Stimulated activated CD4-positive, alpha-beta T cell treated with anti-CD3 and anti-CD28 coated beads, Interleukin-1b, Interleukin-23, amount 100 ng/mL, for 48 hours (primary cell): Measurements from ENCODE around the gene TMUB1.

Experiments used
- DNase-seq: peaks from one replicate; pipeline ENCODE4 v3.0.0-alpha.2; 2020

Gene TMUB1

GRCh38 chr7:151066273-151066974 is 16.9 kb downstream of the TMUB1 start:
- no peak for DNase-seq

- no peak for DNase-seq
These were observed 17.8 kb downstream of the TMUB1 start for GRCh38 chr7:151065516-151065915.

- DNase-seq, result no peak
These were observed 18.3 kb downstream of the TMUB1 start for GRCh38 chr7:151064993-151065392.

GRCh38 chr7:151064454-151064853 is 18.8 kb downstream of the TMUB1 start:
- DNase-seq, result no peak

- no peak for DNase-seq
These were observed 20.1 kb downstream of the TMUB1 start for GRCh38 chr7:151063212-151063561.

GRCh38 chr7:151062399-151063211 is 20.7 kb downstream of the TMUB1 start:
- no peak for DNase-seq

- no peak for DNase-seq
These were observed 21.2 kb downstream of the TMUB1 start for GRCh38 chr7:151062111-151062398.

GRCh38 chr7:151061213-151062110 is 21.8 kb downstream of the TMUB1 start:
- no peak for DNase-seq

GRCh38 chr7:151060416-151061212 is 22.7 kb downstream of the TMUB1 start:
- DNase-seq, result no peak

GRCh38 chr7:151060113-151060415 is 23.2 kb downstream of the TMUB1 start:
- no peak for DNase-seq

GRCh38 chr7:151059367-151060112 is 23.8 kb downstream of the TMUB1 start, which contains the start of gene SLC4A2:
TSS of gene SLC4A2 (plus strand) at chr7:151059589. CDS start at chr7:151061988, 2,399 bp downstream.
- DNase-seq, result peak; percentile 59

GRCh38 chr7:151058781-151059366 is 24.4 kb downstream of the TMUB1 start:
- no peak for DNase-seq

GRCh38 chr7:151057989-151058780 is 25.1 kb downstream of the TMUB1 start:
- DNase-seq, result peak; percentile 98

- DNase-seq, result peak; percentile 16
These were observed 25.7 kb downstream of the TMUB1 start, which contains the start of gene CDK5 for GRCh38 chr7:151057506-151057988. TSS of gene CDK5 (minus strand) at chr7:151057897. CDS start at chr7:151057848, 49 bp downstream.

GRCh38 chr7:151056666-151057505 is 26.4 kb downstream of the TMUB1 start:
- no peak for DNase-seq

- no peak for DNase-seq
These were observed 27.0 kb downstream of the TMUB1 start for GRCh38 chr7:151056283-151056665.

GRCh38 chr7:151053751-151054150 is 29.5 kb downstream of the TMUB1 start:
- DNase-seq, result no peak

GRCh38 chr7:151053096-151053495 is 30.2 kb downstream of the TMUB1 start:
- no peak for DNase-seq

GRCh38 chr7:151051108-151051507 is 32.2 kb downstream of the TMUB1 start:
- peak; percentile 44 for DNase-seq
